ENCODE results near the gene MADD.

The MADD gene

DNA sequence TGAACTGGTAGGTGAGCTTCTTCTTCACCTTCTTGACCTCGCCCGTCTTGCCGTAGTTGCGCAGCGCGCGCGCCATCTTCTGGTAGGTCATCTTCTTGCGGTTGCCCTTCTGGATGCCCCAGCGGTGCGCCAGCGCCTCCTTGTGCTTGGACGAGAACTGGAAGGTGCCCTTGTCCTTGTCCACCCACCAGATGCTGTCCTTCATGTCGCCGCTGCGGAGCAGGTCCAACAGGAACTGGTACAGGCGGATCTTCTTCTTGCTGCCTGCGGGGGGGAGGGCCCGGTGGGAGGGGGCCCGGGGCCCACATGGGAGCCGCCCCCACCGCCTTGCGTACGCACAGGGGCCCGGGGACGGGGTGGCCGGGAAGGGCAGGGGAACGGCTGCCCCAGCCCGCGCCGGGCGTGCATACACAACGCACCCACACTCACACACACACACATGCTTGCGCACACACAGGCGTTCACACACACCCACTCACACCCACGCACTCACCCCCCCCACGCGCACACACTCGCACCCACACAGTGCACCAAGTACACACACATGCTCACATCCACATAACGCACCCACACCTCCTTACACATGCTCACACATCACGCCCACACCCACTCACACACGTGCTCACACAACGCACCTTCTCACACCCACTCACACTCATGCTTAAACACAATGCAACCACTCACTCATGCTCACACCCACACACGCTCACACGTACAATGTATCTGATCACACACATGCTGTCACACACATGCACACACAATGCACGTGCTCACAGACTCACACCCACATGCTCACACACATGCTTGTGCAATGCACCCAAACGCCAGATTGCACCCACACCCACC lies 85.6 kb downstream of the MADD start:
- no peaks in the 10 kb centered on the region for H3K27me3 ChIP-seq (replicated peaks; ENCODE audit: control insufficient read depth, insufficient read depth, low read length)
- TF ChIP-seq, protein P1, sequence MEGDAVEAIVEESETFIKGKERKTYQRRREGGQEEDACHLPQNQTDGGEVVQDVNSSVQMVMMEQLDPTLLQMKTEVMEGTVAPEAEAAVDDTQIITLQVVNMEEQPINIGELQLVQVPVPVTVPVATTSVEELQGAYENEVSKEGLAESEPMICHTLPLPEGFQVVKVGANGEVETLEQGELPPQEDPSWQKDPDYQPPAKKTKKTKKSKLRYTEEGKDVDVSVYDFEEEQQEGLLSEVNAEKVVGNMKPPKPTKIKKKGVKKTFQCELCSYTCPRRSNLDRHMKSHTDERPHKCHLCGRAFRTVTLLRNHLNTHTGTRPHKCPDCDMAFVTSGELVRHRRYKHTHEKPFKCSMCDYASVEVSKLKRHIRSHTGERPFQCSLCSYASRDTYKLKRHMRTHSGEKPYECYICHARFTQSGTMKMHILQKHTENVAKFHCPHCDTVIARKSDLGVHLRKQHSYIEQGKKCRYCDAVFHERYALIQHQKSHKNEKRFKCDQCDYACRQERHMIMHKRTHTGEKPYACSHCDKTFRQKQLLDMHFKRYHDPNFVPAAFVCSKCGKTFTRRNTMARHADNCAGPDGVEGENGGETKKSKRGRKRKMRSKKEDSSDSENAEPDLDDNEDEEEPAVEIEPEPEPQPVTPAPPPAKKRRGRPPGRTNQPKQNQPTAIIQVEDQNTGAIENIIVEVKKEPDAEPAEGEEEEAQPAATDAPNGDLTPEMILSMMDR (IDR thresholded peaks at IDR 0.05; ENCODE audit: insufficient read depth, low read length, poor library complexity, severe bottlenecking), result peak; percentile 36
- no peak for DNase-seq (ENCODE audit: extremely low read depth, insufficient read length)
- H3K4me3 ChIP-seq (replicated peaks; ENCODE audit: low read depth, low read length), result no peak overlapping the region
- peaks cover 9% of the 10 kb centered on the region for H3K36me3 ChIP-seq (ENCODE audit: control insufficient read depth, insufficient read depth, low read length)

DNA sequence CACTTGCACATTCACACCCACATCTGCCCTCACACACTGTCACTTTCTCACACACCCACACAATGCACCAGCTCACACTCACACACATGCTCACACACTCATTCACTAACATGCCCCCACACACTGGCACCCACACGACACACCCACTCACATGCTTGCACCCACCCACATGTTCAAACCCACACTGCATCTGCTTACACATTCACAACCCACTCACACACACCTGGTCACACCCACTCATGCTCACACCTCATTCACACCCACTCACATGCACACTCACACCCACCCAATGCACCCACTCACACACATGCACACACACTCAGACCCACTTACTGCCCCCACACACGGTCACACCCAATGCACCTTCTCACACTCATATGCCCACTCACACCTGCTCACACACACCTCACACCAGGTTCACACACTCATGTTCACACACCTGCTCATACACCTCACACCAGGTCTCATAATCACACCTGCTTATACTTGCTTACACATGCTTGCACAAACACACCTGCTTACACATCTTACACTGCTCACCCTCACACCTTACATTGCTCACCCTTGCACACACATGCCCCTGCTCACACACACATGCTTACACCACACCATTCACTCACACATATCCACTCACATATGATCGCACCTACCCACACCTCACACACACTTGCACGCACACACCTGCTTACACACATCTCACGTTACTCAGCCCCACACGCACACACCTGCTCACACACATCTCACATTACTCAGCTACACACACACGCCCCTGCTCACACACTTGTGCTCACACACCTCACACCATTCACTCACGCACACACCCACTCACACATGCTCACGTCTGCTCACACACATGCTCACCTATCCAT lies 86.4 kb downstream of the MADD start:
- no peak for DNase-seq (ENCODE audit: extremely low read depth, insufficient read length)
- Histone ChIP-seq H3K36me3 (ENCODE audit: control insufficient read depth, insufficient read depth, low read length) (peaks cover 9% of the 10 kb centered on the region), H3K27me3 (replicated peaks; ENCODE audit: control insufficient read depth, insufficient read depth, low read length) (no peaks in the 10 kb centered on the region), H3K4me3 (replicated peaks; ENCODE audit: low read depth, low read length) (no peak overlapping the region)
- TF ChIP-seq, protein P1 (IDR thresholded peaks at IDR 0.05; ENCODE audit: insufficient read depth, low read length, poor library complexity, severe bottlenecking), result no peak

DNA sequence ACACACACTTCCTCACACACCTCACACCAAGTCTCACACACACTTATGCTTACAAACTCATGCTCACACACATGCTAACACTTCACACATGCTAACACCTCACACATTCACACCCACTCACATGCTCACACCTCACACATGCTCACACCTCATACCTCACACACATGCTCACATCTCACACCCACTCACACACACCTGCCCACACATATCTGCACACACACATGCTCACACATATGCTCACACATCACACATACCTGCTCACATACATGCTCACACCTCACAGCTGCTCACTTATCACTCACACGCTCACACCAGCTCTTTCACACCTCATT lies 87.0 kb downstream of the MADD start:
- H3K36me3 ChIP-seq (ENCODE audit: control insufficient read depth, insufficient read depth, low read length), result peaks cover 9% of the 10 kb centered on the region
- DNase-seq (ENCODE audit: extremely low read depth, insufficient read length), result no peak
- H3K27me3 ChIP-seq (replicated peaks; ENCODE audit: control insufficient read depth, insufficient read depth, low read length), result no peaks in the 10 kb centered on the region
- H3K4me3 ChIP-seq (replicated peaks; ENCODE audit: low read depth, low read length), result no peak overlapping the region
- TF ChIP-seq, protein P1 (IDR thresholded peaks at IDR 0.05; ENCODE audit: insufficient read depth, low read length, poor library complexity, severe bottlenecking), result no peak

DNA sequence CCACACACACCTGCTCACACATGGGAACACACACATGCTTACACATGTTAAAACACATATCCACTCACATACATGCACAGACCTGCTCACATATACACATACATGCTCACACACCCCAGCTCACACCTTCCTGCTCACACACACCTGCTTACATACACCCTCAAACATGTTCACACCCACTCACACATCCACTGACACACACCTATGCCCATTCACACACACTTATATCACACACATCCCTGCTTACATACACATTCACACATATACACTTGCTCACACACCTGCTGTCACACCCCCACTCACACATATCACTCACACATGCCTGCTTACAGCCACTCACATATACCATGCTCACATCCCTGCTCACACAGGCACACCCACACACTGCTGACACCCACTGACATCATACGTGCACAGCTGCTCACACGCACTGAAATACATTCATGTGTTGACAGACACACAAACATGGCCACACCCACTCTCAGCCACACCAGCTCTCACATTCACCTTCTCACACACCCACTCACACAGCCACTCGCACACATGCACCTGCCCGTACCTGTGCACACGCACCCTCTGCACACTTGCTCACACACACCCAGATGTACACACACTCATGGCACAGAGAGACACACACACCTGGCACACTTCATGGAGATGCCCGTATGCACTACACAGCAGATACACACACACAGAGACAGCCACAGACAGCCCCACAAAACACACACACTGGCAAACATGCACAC lies 88.2 kb downstream of the MADD start:
- DNase-seq (ENCODE audit: extremely low read depth, insufficient read length), result no peak
- TF ChIP-seq, protein P1 (IDR thresholded peaks at IDR 0.05; ENCODE audit: insufficient read depth, low read length, poor library complexity, severe bottlenecking), result no peak

DNA sequence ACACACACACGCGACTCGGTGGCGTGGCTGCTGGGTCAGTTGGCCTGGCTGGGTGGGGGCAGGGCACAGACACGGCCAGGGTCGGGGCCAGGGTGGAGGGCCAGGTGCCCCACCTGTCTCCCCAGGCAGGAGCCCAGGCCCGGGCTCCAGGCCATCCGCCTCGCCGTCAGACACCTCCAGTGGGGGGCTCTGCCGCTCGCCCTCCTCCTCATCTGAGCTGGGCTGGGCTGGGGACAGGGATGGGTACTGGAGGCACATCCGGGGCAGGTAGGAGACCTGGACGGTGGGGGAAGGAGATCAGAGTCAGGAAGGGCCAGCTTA lies 88.8 kb downstream of the MADD start:
- TF ChIP-seq, protein P1 (IDR thresholded peaks at IDR 0.05; ENCODE audit: insufficient read depth, low read length, poor library complexity, severe bottlenecking), result no peak
- Histone ChIP-seq H3K27me3 (replicated peaks; ENCODE audit: control insufficient read depth, insufficient read depth, low read length) (no peaks in the 10 kb centered on the region), H3K36me3 (ENCODE audit: control insufficient read depth, insufficient read depth, low read length) (peaks cover 9% of the 10 kb centered on the region), H3K4me3 (replicated peaks; ENCODE audit: low read depth, low read length) (no peak overlapping the region)
- no peak for DNase-seq (ENCODE audit: extremely low read depth, insufficient read length)

More for the DNA sequence above, 88.2 kb downstream of the MADD start:
- Histone ChIP-seq H3K36me3 (ENCODE audit: control insufficient read depth, insufficient read depth, low read length) (peaks cover 9% of the 10 kb centered on the region), H3K4me3 (replicated peaks; ENCODE audit: low read depth, low read length) (no peak overlapping the region), H3K27me3 (replicated peaks; ENCODE audit: control insufficient read depth, insufficient read depth, low read length) (no peaks in the 10 kb centered on the region)
